ENCODE data around the gene PALM2AKAP2.

Gene PALM2AKAP2

DNA sequence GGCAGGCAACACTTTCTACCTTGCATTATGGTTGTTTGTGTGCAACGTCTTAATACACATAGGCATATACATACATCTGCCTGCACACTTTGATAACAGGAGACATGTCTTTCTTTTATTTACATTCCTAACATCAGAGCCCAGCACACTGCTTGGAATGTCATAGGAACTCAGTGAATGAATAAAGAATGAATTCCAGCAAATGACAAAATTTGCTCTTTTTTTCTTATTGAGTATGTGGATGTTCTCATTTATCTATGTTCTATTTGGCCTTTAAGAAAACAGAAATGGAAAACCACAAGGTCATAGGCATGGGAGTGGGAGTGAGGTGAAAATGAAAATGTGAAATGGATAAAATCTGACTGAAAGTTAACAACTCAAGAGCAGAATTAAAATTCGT is 36.3 kb upstream of the PALM2AKAP2 start:
- TF ChIP-seq, protein P1, sequence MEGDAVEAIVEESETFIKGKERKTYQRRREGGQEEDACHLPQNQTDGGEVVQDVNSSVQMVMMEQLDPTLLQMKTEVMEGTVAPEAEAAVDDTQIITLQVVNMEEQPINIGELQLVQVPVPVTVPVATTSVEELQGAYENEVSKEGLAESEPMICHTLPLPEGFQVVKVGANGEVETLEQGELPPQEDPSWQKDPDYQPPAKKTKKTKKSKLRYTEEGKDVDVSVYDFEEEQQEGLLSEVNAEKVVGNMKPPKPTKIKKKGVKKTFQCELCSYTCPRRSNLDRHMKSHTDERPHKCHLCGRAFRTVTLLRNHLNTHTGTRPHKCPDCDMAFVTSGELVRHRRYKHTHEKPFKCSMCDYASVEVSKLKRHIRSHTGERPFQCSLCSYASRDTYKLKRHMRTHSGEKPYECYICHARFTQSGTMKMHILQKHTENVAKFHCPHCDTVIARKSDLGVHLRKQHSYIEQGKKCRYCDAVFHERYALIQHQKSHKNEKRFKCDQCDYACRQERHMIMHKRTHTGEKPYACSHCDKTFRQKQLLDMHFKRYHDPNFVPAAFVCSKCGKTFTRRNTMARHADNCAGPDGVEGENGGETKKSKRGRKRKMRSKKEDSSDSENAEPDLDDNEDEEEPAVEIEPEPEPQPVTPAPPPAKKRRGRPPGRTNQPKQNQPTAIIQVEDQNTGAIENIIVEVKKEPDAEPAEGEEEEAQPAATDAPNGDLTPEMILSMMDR (conservative IDR thresholded peaks at IDR 0.05; ENCODE audit: low read depth, low read length): no peak
- Histone ChIP-seq H3K9ac (no peak overlapping the region), H3K4me3 (IDR thresholded peaks at IDR 0.05; ENCODE audit: insufficient read depth, low read depth, low read length) (no peak overlapping the region), H2AFZ (ENCODE audit: low read depth) (no peak overlapping the region), H4K20me1 (ENCODE audit: insufficient read depth) (no peaks in the 10 kb centered on the region), H3K79me2 (ENCODE audit: insufficient read depth, low read depth) (no peaks in the 10 kb centered on the region), H3K27me3 (ENCODE audit: insufficient read depth, low read depth) (no peaks in the 10 kb centered on the region), H3K27ac (no peak overlapping the region), H3K4me2 (no peak overlapping the region), H3K4me1 (ENCODE audit: low read depth, poor library complexity, severe bottlenecking) (no peaks in the 10 kb centered on the region), H3K36me3 (ENCODE audit: insufficient read depth) (no peaks in the 10 kb centered on the region)

DNA sequence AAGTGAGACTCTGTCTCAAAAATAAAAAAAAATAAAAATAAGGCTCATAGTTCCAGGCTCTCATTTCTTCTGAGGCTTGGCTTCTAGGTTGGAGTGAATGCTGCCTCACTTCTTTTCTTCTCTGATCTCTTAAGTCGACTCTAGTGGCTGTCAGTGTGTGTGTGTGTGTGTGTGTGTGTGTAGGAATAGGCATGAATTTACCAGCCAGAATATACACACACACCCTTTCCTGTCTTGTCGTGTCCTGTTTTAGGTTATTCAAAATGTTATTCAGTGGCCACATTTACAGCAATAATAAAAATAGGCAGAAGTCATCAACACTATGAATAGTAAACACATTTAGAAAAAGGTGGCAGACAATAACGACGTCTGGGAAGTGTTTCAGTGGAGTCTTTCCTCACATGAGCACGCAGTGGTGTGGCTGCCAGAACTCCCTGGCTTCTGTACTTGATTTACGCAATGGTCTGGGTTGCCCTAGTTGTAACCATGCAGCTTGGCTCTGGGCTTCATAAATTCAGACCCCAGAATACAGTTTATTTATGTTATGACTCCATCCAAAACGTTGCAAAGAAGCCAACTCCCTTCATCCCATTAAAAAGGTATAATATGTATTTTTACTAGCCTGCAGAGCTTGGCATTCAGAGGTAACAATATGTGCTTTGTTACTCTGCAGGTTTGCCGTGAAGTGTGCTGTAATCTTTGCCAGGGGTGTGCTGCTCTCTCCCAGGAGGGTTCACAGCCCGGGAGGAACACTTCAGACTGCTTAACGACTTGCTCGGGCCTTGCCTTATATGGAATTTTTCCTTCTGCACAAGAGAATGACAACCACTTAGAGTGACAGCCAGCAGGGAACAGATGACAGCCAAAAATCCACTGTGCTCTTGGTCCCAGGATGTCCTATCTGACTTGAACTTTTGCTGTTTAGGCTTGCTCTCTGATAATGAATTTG is 34.4 kb upstream of the PALM2AKAP2 start:
- no peak overlapping the region for H3K9ac ChIP-seq
- no peak overlapping the region for H3K4me2 ChIP-seq
- H2AFZ ChIP-seq (ENCODE audit: low read depth): no peak overlapping the region
- H4K20me1 ChIP-seq (ENCODE audit: insufficient read depth): no peaks in the 10 kb centered on the region
- no peaks in the 10 kb centered on the region for H3K27me3 ChIP-seq (ENCODE audit: insufficient read depth, low read depth)
- TF ChIP-seq, protein P1 (conservative IDR thresholded peaks at IDR 0.05; ENCODE audit: low read depth, low read length): no peak
- H3K4me3 ChIP-seq (IDR thresholded peaks at IDR 0.05; ENCODE audit: insufficient read depth, low read depth, low read length): no peak overlapping the region
- H3K4me1 ChIP-seq (ENCODE audit: low read depth, poor library complexity, severe bottlenecking): no peaks in the 10 kb centered on the region
- no peak overlapping the region for H3K27ac ChIP-seq
- H3K36me3 ChIP-seq (ENCODE audit: insufficient read depth): no peaks in the 10 kb centered on the region
- H3K79me2 ChIP-seq (ENCODE audit: insufficient read depth, low read depth): no peaks in the 10 kb centered on the region

DNA sequence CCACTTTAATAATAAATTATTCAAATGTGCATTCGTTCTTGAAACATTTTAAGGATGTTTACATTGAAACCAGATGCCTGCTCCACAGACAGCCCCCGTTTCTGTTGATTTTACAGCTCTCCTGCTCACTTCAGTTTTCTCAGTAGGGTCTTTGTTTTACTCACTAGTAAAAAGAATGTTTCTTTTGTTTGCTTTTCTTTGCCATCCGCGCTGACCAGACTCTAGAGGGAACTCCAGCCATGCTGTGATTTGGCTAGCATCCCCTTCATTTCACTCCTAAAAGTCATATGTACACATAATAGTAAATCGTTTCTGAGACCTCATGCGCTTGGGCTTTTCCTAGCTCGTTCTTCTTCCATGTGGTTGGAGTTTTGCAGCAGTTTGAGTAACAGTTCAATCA is 28.7 kb upstream of the PALM2AKAP2 start:
- Histone ChIP-seq H3K9ac (no peak overlapping the region), H4K20me1 (ENCODE audit: insufficient read depth) (no peaks in the 10 kb centered on the region), H3K4me2 (no peak overlapping the region), H3K27ac (no peak overlapping the region), H3K36me3 (ENCODE audit: insufficient read depth) (no peaks in the 10 kb centered on the region), H2AFZ (ENCODE audit: low read depth) (no peak overlapping the region), H3K79me2 (ENCODE audit: insufficient read depth, low read depth) (no peaks in the 10 kb centered on the region), H3K4me1 (ENCODE audit: low read depth, poor library complexity, severe bottlenecking) (no peaks in the 10 kb centered on the region), H3K27me3 (ENCODE audit: insufficient read depth, low read depth) (no peaks in the 10 kb centered on the region), H3K4me3 (IDR thresholded peaks at IDR 0.05; ENCODE audit: insufficient read depth, low read depth, low read length) (no peak overlapping the region)
- TF ChIP-seq, protein P1 (conservative IDR thresholded peaks at IDR 0.05; ENCODE audit: low read depth, low read length): no peak

DNA sequence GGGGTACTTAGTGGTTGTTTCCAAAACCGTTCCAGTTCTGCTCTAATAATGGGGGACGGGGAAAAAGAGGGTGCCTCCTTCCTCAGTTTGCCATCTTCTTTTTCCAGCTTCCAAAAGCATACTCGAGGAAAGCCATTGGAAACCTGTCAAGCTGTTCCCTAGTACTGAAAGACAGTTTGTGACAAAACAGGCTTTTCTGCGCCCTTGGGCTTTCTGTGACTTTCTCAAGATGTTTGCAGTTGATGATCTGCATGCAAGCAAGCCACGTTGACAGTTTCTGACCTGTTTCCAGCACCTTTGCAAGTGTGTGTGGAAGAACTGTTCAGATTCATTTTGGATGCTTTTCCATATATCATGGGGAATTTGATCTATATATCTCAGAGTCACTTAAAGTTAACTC is 26.7 kb upstream of the PALM2AKAP2 start:
- TF ChIP-seq, protein P1 (conservative IDR thresholded peaks at IDR 0.05; ENCODE audit: low read depth, low read length): no peak
- Histone ChIP-seq H3K4me1 (ENCODE audit: low read depth, poor library complexity, severe bottlenecking) (no peaks in the 10 kb centered on the region), H3K27me3 (ENCODE audit: insufficient read depth, low read depth) (no peaks in the 10 kb centered on the region), H3K4me3 (IDR thresholded peaks at IDR 0.05; ENCODE audit: insufficient read depth, low read depth, low read length) (no peak overlapping the region), H3K36me3 (ENCODE audit: insufficient read depth) (no peaks in the 10 kb centered on the region), H3K9ac (no peak overlapping the region), H3K79me2 (ENCODE audit: insufficient read depth, low read depth) (no peaks in the 10 kb centered on the region), H4K20me1 (ENCODE audit: insufficient read depth) (no peaks in the 10 kb centered on the region), H2AFZ (ENCODE audit: low read depth) (no peak overlapping the region), H3K4me2 (no peak overlapping the region), H3K27ac (no peak overlapping the region)
